Measurements from ENCODE around the gene HLA-DOA. TPM values are rescaled to one million over a fixed set of nuclear protein-coding genes. Genes with fewer than 3 reads are reported as not detected.

The HLA-DOA gene
- total RNA-seq, 1 experiment from 2014 or later, result 13.6 TPM

GRCh38 chr6:32960563-32960962 lies 48.8 kb downstream of the HLA-DOA start:
- POLR2A ChIA-PET, result no interaction called here
- Mint-ChIP-seq H3K4me1 (no peaks in the 10 kb centered on the region), H3K4me3 (no peak overlapping the region), H3K27me3 (ENCODE audit: low read depth) (no peaks in the 10 kb centered on the region), H3K27ac (no peak overlapping the region; the same call in 1 of the 2 replicates), H3K36me3 (no peaks in the 10 kb centered on the region), H3K9me3 (no peaks in the 10 kb centered on the region)
- ATAC-seq (no peak), DNase-seq (ENCODE audit: low spot score) (no peak)
- CTCF ChIA-PET, result interaction anchor here (1.5 kb wide), 1 partner anchor 24 kb away, joined by 5 read pairs; no protein-coding TSS in a partner anchor
- TF ChIP-seq, protein P1, sequence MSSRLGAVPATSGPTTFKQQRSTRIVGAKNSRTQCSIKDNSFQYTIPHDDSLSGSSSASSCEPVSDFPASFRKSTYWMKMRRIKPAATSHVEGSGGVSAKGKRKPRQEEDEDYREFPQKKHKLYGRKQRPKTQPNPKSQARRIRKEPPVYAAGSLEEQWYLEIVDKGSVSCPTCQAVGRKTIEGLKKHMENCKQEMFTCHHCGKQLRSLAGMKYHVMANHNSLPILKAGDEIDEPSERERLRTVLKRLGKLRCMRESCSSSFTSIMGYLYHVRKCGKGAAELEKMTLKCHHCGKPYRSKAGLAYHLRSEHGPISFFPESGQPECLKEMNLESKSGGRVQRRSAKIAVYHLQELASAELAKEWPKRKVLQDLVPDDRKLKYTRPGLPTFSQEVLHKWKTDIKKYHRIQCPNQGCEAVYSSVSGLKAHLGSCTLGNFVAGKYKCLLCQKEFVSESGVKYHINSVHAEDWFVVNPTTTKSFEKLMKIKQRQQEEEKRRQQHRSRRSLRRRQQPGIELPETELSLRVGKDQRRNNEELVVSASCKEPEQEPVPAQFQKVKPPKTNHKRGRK (CRISPR knock-in tag; IDR thresholded peaks at IDR 0.05; ENCODE audit: borderline replicate concordance), result no peak
- TF ChIP-seq USF2 (CRISPR knock-in tag; IDR thresholded peaks at IDR 0.05) (no peak), OVOL2 (CRISPR knock-in tag; IDR thresholded peaks at IDR 0.05; ENCODE audit: borderline replicate concordance) (no peak), KAT7 (CRISPR knock-in tag; IDR thresholded peaks at IDR 0.05; ENCODE audit: borderline replicate concordance) (no peak), SP1 (CRISPR knock-in tag; conservative IDR thresholded peaks at IDR 0.05) (no peak), ETV6 (CRISPR knock-in tag; IDR thresholded peaks at IDR 0.05) (no peak), FOXP4 (CRISPR knock-in tag; IDR thresholded peaks at IDR 0.05) (no peak), MAX (CRISPR knock-in tag; IDR thresholded peaks at IDR 0.05) (no peak)

DNA sequence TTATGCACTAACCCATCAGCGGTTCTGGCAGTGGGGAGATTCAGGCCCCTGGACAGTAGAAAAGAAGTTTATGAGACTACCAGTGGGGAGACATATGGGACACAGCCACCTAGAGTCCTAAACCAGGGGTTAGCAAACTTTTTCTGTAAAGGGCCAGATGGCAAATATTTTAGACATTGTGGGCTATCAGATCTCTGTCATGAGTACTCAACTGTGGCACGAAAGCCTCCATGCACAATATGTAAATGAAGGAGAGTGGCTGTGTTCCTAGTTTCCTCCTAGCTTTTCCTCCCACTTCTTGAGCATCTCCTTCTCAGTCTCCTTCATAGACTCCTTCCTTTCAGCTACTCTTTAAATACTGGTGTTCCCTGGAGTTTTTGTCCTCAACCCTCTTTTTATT lies 53.2 kb downstream of the HLA-DOA start:
- TF ChIP-seq AFF4 (CRISPR knock-in tag; IDR thresholded peaks at IDR 0.05; ENCODE audit: borderline replicate concordance) (no peak), USF2 (CRISPR knock-in tag; IDR thresholded peaks at IDR 0.05) (no peak)
- TF ChIP-seq, protein P2, sequence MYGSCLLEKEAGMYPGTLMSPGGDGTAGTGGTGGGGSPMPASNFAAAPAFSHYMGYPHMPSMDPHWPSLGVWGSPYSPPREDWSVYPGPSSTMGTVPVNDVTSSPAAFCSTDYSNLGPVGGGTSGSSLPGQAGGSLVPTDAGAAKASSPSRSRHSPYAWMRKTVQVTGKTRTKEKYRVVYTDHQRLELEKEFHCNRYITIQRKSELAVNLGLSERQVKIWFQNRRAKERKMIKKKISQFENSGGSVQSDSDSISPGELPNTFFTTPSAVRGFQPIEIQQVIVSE (CRISPR knock-in tag; IDR thresholded peaks at IDR 0.05; ENCODE audit: borderline replicate concordance), result no peak
- TF ChIP-seq, protein P3, sequence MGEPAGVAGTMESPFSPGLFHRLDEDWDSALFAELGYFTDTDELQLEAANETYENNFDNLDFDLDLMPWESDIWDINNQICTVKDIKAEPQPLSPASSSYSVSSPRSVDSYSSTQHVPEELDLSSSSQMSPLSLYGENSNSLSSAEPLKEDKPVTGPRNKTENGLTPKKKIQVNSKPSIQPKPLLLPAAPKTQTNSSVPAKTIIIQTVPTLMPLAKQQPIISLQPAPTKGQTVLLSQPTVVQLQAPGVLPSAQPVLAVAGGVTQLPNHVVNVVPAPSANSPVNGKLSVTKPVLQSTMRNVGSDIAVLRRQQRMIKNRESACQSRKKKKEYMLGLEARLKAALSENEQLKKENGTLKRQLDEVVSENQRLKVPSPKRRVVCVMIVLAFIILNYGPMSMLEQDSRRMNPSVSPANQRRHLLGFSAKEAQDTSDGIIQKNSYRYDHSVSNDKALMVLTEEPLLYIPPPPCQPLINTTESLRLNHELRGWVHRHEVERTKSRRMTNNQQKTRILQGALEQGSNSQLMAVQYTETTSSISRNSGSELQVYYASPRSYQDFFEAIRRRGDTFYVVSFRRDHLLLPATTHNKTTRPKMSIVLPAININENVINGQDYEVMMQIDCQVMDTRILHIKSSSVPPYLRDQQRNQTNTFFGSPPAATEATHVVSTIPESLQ (CRISPR knock-in tag; IDR thresholded peaks at IDR 0.05), result no peak
- ChIA-PET CTCF (interaction anchor here (1.6 to 5.1 kb wide), 3 partner anchors 14 to 95 kb away, joined by 4 to 128 read pairs (median 82); partner anchors contain the start of gene HLA-DMB), POLR2A (interaction anchor here (1.4 kb wide), 1 partner anchor 15 kb away, joined by 5 read pairs; no protein-coding TSS in a partner anchor)
- H3K4me3 Mint-ChIP-seq, result no peak overlapping the region
- H3K27ac Mint-ChIP-seq, result no peak overlapping the region
- no peaks in the 10 kb centered on the region for H3K36me3 Mint-ChIP-seq
- no peaks in the 10 kb centered on the region for H3K27me3 Mint-ChIP-seq (ENCODE audit: low read depth)
- ATAC-seq (no peak), DNase-seq (ENCODE audit: low spot score) (no peak)
- peaks cover 20% of the 10 kb centered on the region for H3K4me1 Mint-ChIP-seq
- no peaks in the 10 kb centered on the region for H3K9me3 Mint-ChIP-seq

All from WTC11 (cell line).